ENCODE results near the gene ATP8A2. TPM values are rescaled to one million over a fixed set of nuclear protein-coding genes. Genes with fewer than 3 reads are reported as not detected.

Gene ATP8A2
- total RNA-seq, 1 experiment from 2014 or later = 0.26 TPM

DNA sequence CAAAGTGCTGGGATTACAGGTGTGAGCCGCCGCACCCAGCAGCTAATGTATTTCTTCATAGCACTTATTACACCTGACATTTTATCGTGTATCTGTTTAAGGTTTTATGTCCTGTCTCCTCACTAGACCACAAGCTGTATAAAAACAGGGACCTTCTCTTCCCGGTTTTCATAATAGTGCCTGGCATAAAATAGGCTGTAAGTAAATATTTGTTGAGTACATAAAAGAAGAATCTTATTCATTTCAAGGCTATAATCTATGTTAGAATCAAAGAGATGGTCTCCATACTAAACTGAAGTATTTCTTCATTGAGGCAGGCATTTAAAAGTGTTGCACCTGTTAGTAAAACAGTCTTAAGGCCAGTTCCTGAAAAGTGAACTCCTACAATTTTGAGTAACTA is 486.1 kb downstream of the ATP8A2 start:
- no peak for DNase-seq (ENCODE audit: low read depth, low spot score)
- in situ Hi-C loops (cut with HindIII; ENCODE audit: low pct_unique_long_range_greater_than_20kb, low sequenced_read_pairs) = no loop called here

DNA sequence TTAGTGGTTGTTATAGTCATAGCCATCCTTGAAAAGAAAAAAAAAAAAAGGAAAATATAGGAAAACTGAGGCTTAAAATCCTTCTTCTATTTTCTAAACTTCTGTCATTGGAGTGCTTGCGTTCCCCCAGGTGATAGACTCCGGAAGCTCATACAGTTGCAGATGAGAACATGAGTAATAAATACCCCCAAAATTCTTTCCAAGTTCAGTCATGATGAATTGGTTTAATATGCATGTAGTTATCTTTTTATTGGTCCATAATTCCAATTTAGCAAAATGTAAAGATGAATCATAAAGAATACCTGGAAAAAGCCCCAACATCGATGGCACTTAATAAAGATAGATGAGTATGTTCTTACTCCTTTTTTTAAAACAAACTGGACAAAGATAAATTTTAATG is 487.8 kb downstream of the ATP8A2 start:
- DNase-seq (ENCODE audit: low read depth, low spot score) = no peak
- in situ Hi-C loops (cut with HindIII; ENCODE audit: low pct_unique_long_range_greater_than_20kb, low sequenced_read_pairs) = no loop called here

DNA sequence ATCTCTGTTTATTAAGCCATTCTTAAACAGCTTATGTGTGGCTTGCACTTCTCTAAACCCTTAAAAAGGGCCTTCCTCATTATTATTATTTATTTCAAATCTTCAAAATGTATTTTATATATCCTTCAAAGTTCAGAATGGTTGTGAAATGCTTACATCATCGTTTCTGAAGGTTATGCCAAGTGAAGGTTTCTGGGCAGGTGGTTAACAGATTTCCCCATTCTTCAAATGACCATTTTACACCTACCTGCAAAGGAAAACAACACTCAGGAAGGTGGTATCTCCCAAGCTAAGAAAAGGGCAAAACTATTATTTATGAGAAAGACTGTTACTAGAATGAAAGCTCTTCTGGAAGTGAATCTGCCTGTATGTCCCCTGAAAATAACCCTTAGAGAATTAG is 488.5 kb downstream of the ATP8A2 start:
- DNase-seq (ENCODE audit: low read depth, low spot score) = no peak
- in situ Hi-C loops (cut with HindIII; ENCODE audit: low pct_unique_long_range_greater_than_20kb, low sequenced_read_pairs) = no loop called here

DNA sequence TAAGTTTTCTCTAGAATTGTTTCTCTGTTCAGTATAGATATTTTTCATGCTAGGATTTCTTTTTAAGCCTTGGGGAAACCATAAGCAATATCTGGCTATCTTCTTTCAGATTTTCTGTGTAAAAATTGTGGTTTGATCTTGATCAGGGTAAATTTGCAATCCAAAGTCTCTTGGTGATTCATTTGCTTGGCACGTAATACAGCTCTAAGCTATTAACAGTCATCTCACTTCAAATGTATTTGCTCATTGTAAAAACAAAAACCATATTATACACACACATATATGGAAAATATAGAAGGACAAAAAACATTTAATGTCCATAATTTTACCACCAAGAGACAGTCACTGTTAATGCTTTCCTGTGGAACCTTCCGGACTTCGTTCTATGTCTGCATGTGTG is 489.1 kb downstream of the ATP8A2 start:
- no peak for DNase-seq (ENCODE audit: low read depth, low spot score)
- in situ Hi-C loops (cut with HindIII; ENCODE audit: low pct_unique_long_range_greater_than_20kb, low sequenced_read_pairs) = no loop called here

DNA sequence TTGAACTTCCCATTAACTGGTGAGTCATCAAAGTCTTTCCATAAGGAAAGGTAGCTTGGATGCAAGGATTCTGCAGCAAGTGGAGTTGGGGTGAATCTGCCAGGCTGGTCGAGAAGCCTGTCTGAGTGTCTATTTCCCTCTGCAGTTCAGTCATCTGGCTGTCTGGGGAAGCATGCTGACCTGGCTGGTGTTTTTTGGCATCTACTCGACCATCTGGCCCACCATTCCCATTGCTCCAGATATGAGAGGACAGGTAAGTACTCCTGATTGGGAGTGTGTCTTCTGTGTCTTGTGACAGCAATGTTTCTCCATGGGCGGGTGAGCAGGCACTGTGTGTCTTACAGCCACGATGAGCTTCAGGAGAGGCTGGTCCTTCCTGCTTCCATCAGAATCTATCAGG is 490.4 kb downstream of the ATP8A2 start:
- in situ Hi-C loops (cut with HindIII; ENCODE audit: low pct_unique_long_range_greater_than_20kb, low sequenced_read_pairs) = no loop called here
- DNase-seq (ENCODE audit: low read depth, low spot score) = no peak

DNA sequence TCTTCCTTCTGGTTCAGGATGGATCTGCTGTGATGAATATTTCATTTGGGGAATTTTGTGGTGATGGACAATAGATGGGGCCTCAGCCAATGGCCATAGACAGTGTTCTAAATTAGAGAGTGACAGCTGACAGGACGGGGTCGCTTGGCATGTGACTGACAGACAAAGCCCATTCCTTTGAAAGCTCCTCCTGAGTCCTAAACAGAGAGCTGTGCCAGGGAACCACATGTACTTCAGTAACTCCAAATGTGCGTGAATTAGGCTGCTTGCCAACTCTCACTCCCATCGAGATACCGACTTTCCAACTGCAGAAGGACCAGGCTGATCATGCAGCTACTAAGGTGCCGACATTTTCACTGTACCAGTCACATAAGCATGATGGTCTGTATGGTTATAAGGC is 492.3 kb downstream of the ATP8A2 start:
- in situ Hi-C loops (cut with HindIII; ENCODE audit: low pct_unique_long_range_greater_than_20kb, low sequenced_read_pairs) = no loop called here
- DNase-seq (ENCODE audit: low read depth, low spot score) = no peak

DNA sequence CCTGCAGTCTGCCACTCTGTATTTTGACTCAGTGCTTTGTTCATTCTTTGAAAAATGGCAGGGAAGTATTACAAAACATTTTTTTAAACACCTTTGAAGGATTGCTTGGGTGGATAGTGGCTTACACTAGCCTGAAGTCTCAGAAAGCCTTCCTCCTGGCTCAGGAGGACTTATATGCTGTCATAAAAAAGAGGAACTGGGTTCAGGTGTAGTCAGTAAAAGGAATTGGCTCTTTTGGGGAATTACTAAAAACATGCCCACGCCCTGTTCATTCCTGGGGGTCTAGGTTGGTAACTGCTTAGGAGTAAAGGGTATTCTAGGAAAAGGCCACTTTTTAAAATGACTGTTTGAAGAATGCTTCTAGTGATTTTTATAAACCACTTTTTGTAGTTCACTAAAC is 493.2 kb downstream of the ATP8A2 start:
- DNase-seq (ENCODE audit: low read depth, low spot score) = no peak
- in situ Hi-C loops (cut with HindIII; ENCODE audit: low pct_unique_long_range_greater_than_20kb, low sequenced_read_pairs) = no loop called here

DNA sequence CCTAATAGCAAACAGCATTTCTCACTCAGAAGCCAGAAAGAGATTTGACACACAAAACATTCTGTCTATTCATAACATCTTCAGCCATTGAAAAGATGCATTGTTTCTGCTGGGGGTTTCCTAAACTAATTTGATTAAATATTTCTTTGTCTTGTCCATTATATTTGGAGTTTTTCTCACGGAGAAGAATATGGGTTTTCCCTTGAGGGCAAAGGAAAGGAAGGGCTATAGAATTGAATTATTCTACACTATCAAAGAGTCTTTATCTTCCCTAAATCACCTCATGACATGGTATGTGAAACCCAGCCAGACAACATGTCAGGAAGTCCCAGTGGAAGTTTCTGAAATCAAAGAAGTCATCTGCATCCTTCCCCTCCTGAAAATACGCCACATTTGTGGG is 493.6 kb downstream of the ATP8A2 start:
- peak; percentile 96 for DNase-seq (ENCODE audit: low read depth, low spot score)
- in situ Hi-C loops (cut with HindIII; ENCODE audit: low pct_unique_long_range_greater_than_20kb, low sequenced_read_pairs) = no loop called here

DNA sequence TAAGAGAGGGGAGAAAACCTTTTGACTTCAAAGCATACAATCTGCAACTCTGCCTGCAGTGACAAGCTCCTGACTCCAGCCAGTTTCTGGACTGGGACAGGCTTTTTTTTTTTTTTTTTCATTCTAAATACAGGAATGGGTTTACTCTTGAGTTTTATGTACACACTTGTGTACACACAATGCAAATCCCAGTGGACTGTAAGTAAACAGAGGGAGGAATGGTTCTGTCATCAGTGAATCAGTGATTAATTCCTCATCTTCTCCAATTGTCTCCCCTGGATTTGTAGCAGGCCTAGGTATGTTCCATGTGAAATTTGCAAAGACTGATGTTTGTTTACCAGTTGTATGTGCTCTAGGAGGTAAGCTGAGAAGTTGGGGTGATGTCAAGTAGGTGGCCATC is 495.3 kb downstream of the ATP8A2 start:
- no peak for DNase-seq (ENCODE audit: low read depth, low spot score)
- in situ Hi-C loops (cut with HindIII; ENCODE audit: low pct_unique_long_range_greater_than_20kb, low sequenced_read_pairs) = no loop called here

DNA sequence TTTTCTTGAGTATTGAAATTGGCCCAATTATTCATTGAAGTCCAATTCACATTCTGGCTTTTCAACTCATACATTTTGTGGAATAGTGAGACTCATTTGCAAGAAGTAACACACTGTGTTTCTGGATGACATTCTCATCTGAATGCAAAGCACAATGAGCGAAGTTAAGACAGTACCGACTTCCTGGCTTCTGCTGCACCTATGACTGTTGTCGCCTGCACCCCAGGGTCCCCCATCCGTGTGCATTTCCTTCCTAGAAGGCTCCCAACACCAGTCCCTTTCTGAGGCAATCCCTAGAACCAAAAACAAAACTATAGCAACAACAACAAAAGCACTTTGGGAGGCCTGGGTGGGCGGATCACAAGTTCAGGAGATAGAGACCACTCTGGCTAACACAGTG is 496.7 kb downstream of the ATP8A2 start:
- no peak for DNase-seq (ENCODE audit: low read depth, low spot score)
- in situ Hi-C loops (cut with HindIII; ENCODE audit: low pct_unique_long_range_greater_than_20kb, low sequenced_read_pairs) = no loop called here

DNA sequence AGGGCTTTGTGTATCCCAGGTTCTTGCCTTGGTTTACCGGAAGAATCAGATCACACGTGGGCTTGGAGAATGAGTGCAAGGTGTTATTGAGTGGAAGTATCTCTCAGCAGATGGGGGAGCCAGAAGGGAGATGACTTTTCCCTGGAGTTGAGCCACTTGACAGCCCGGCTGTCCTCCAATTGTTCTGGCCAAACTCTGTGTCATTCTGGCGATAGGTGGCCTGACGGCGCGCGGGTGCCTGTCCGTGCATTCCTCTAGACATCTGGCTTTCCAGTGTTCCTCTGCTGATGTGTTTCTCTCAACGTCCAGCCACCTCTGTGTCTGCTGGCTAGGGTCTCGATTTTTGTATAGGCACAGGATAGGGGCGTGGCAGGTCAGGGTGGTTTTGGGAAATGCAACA is 498.2 kb downstream of the ATP8A2 start:
- no peak for DNase-seq (ENCODE audit: low read depth, low spot score)
- in situ Hi-C loops (cut with HindIII; ENCODE audit: low pct_unique_long_range_greater_than_20kb, low sequenced_read_pairs) = no loop called here

DNA sequence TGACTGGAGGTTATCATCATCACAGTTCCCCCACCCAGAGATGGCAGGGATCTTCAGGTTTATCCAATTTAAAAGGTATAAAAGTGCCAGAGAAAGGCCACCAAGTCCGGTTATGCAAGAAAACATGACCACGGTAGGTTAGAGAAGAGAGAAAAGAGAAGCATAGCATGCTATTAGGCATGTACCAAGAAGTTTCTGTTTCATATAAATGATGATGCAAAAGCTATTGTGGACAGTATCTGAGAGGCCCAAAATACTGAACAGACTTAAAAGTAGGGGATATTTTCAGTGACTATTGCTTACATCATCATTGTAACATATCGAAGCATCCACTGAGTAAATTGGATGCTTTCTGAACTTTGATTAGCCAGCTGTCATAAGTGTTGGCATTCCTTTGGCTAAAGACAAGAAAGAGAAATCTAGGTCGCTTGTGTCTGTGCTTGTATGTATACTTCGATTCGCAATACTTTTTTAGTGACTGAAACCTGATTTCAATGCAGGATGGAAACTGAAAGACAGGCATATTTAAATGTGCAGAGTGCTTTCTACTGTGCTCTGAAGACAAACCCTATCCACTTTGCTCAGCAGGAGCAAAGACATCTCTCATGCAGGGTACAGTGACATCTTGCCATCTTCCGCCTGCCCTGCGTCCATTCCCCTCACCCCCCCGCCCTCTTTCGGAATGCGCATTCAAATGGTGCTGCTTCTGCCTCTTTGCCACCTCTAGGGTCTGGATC is 499.8 kb downstream of the ATP8A2 start:
- no peak for DNase-seq (ENCODE audit: low read depth, low spot score)
- in situ Hi-C loops (cut with HindIII; ENCODE audit: low pct_unique_long_range_greater_than_20kb, low sequenced_read_pairs) = no loop called here

DNA sequence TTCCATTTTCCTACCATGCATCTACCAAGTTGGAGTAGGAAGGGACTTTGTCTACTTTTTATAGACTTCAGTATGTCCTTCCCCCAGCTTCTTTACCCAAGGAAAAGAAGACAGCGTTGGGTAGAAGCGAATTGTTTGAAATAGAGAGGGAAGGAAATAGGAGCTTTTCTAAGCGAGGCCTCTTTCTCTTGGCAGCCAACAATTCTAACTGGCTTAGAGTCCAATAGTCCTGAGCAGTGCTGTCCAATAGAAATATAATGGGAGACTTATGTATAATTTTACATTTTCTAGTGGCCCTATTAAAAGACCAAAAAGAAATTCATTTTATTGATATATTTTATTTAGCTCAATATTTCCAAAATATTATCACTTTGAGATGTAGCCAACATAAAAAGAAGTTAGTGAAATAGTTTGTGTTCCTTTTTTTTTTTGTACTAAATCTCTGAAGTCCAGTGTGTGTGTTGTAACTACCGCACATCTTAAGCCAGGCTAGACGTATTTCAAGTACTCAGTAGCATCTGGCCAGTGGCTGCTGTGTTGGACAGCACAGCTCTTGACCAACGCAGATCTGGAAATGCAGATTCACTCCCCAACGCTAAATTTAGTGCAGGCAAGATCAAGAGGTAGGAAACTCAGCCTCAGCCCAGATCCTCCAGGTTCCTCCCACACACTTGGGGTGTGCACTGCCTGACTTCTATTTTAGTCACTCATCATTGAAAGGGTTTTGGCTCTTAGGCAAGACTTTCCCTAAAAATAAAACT is 500.9 kb downstream of the ATP8A2 start:
- no peak for DNase-seq (ENCODE audit: low read depth, low spot score)
- in situ Hi-C loops (cut with HindIII; ENCODE audit: low pct_unique_long_range_greater_than_20kb, low sequenced_read_pairs) = no loop called here

DNA sequence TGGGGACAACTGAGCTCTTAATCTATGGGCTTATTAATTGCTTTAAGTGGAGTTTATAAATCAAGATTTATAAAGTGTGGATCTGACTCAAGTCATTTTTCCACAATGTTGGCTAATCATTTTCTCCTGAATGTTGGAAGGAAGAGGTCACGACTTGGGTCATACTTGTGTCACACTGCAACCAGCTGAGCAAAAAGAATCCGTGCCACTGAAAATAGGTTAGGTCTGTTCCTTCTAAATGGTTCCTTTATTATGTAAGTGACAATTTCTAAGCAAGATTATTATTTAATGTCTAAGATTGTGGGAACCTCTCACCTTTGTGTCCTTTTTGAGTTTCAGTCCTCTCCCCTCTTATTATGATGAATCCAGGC is 501.5 kb downstream of the ATP8A2 start:
- in situ Hi-C loops (cut with HindIII; ENCODE audit: low pct_unique_long_range_greater_than_20kb, low sequenced_read_pairs) = no loop called here
- DNase-seq (ENCODE audit: low read depth, low spot score) = no peak

DNA sequence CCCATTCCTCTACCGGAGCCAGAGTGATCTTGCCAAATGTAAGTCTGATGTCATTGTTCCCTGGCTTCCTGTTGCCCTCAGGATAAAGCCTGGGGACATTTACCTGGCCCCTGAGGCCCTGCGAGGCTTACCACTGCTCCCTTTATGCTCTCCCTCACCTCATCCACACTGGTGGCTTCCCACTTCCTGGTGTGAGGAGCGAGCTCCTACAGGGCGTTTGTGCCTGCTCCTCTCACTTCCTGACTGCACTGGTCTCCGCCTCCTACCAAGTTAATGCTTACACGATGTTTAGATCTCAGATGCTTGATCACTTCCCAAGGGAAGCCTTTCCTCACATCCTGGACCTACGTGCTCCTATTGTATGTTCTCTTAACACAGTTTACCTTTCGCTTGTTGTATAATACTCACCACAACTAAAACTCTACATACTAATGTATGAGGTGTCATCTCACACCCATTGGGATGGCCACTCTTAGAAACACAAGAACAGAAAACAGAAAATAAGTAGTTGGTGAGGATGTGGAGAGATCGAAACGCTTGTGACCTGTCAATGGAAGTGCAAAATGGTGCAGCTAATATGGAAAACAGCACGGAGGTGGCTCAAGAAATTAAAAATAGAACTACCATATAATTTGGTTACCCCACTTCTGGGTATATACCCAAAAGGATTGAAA is 502.4 kb downstream of the ATP8A2 start:
- in situ Hi-C loops (cut with HindIII; ENCODE audit: low pct_unique_long_range_greater_than_20kb, low sequenced_read_pairs) = no loop called here
- no peak for DNase-seq (ENCODE audit: low read depth, low spot score)

DNA sequence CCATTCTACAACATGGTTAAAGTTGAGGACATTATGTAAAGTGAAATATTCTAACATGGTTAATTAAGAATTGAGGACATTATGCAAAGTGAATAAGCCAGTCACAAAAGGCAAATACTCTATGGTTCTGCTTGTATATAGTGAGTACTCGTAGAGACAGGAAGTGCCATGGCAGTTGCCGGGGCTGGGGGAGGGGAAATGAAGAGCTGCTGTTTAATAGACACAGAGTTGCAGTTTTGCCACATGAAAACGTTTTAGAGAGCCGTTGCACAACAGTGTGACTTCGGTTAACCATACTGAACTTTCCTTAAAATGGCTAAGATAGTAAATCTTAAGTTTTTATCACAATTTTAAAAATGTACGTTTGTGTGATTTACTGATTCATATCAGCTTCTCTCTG is 503.1 kb downstream of the ATP8A2 start:
- in situ Hi-C loops (cut with HindIII; ENCODE audit: low pct_unique_long_range_greater_than_20kb, low sequenced_read_pairs) = no loop called here

DNA sequence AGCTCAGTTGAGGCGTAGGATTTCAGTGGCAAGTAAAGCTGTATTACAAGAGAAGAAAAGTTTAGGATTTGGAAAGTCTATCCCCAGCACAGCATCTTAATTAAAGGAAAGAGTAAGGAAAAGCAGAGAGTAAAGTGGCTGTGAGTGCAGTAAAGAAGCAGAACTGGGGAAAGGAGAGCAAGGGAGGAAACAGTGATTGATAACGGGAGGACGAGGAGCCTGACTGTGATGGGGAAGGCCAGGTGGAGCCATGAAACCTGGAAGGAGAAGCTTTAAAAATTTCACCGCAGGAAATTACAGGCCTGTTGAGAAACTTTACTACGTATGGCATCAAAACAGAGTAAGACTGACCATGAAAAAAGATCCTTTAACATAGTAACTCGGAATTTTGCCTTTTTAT is 504.5 kb downstream of the ATP8A2 start:
- in situ Hi-C loops (cut with HindIII; ENCODE audit: low pct_unique_long_range_greater_than_20kb, low sequenced_read_pairs) = no loop called here
- no peak for DNase-seq (ENCODE audit: low read depth, low spot score)

More for the DNA sequence above, 503.1 kb downstream of the ATP8A2 start:
- DNase-seq (ENCODE audit: low read depth, low spot score) = no peak

DNA sequence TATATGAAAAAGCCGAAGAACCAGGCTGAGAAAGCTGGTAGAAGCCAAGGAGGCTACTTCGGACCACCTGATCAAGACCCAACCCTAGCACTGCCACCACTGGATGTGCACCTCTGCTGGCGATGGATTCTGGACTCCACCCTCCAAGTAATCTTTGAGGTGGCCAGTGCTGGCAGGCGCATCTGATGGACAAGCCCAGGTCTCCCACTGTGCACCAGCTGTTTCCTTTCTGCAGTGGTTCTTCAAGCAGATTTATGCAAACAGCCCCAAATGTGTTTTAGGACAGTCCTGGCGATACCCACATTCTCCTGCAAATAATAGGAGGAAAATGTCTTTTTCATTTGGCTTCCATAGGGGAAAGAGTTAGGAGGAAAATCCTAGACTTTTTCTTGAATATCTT is 507.7 kb downstream of the ATP8A2 start:
- DNase-seq (ENCODE audit: low read depth, low spot score) = no peak
- in situ Hi-C loops (cut with HindIII; ENCODE audit: low pct_unique_long_range_greater_than_20kb, low sequenced_read_pairs) = no loop called here

Measured in SK-MEL-5 (cell line).